H9 (cell line): ENCODE results near the gene VEGFA. TPM values are rescaled to one million over a fixed set of nuclear protein-coding genes. Genes with fewer than 3 reads are reported as not detected.

ENCODE experiments used
- DNase-seq: peaks from one replicate; pipeline ENCODE4 v3.0.0-alpha.2; 2017
- H2AFZ ChIP-seq: one replicate; pipeline ENCODE4 v1.6.1; 2013; ENCODE audit warnings: mild to moderate bottlenecking, low read length, control low read depth, moderate library complexity
- H2AK5ac ChIP-seq: 2 replicates; pipeline ENCODE4 v1.6.1; 2013; ENCODE audit warnings: low read length, control low read depth, mixed read lengths; ENCODE audit not compliant: insufficient read length
- H2BK120ac ChIP-seq: one replicate; pipeline ENCODE4 v1.6.1; 2013; ENCODE audit warnings: low read depth, mild to moderate bottlenecking, low read length, control low read depth, inconsistent platforms; ENCODE audit not compliant: poor library complexity, severe bottlenecking
- H2BK12ac ChIP-seq: 2 replicates; pipeline ENCODE4 v1.6.1; 2013; ENCODE audit warnings: low read length, control low read depth, mixed read lengths, low read depth; ENCODE audit not compliant: insufficient read length
- H2BK15ac ChIP-seq: 2 replicates; pipeline ENCODE4 v1.6.1; 2013; ENCODE audit warnings: low read depth, low read length, control low read depth
- H2BK20ac ChIP-seq: one replicate; pipeline ENCODE4 v1.6.1; 2013; ENCODE audit warnings: low read depth, mild to moderate bottlenecking, low read length, control low read depth, inconsistent platforms; ENCODE audit not compliant: poor library complexity, severe bottlenecking
- H2BK5ac ChIP-seq: 2 replicates; pipeline ENCODE4 v1.6.1; 2013; ENCODE audit warnings: low read length, control low read depth, mixed read lengths; ENCODE audit not compliant: insufficient read length
- H3K14ac ChIP-seq: 2 replicates; pipeline ENCODE4 v1.6.1; 2013; ENCODE audit warnings: low read length, control low read depth; ENCODE audit not compliant: insufficient read depth
- H3K18ac ChIP-seq: 2 replicates; pipeline ENCODE4 v1.6.1; 2013; ENCODE audit warnings: low read depth, mild to moderate bottlenecking, mixed read lengths, low read length, control low read depth; ENCODE audit not compliant: insufficient read length
- H3K23ac ChIP-seq: 2 replicates; pipeline ENCODE4 v1.6.1; 2013; ENCODE audit warnings: low read length, control low read depth, mixed read lengths, low read depth; ENCODE audit not compliant: insufficient read length
- H3K23me2 ChIP-seq: 2 replicates; pipeline ENCODE4 v1.6.1; 2013; ENCODE audit warnings: low read depth, mild to moderate bottlenecking, mixed read lengths, low read length, control low read depth; ENCODE audit not compliant: insufficient read length, poor library complexity, severe bottlenecking
- H3K27ac ChIP-seq: 2 replicates; pipeline ENCODE4 v1.5.1; 2013; ENCODE audit warnings: low read length, control low read depth, mixed read lengths, low read depth; ENCODE audit not compliant: insufficient read length
- H3K27me3 ChIP-seq: 2 replicates; pipeline ENCODE4 v1.6.1; 2013; ENCODE audit warnings: low read length, control low read depth, inconsistent platforms; ENCODE audit not compliant: insufficient read depth
- H3K4ac ChIP-seq: 2 replicates; pipeline ENCODE4 v1.6.1; 2013; ENCODE audit warnings: low read depth, mild to moderate bottlenecking, control low read depth, inconsistent platforms, low read length, moderate library complexity
- H3K4me1 ChIP-seq: 2 replicates; pipeline ENCODE4 v1.6.1; 2013; ENCODE audit warnings: low read length, control low read depth, inconsistent platforms; ENCODE audit not compliant: insufficient read depth
- H3K4me2 ChIP-seq: 2 replicates; pipeline ENCODE4 v1.6.1; 2013; ENCODE audit warnings: low read length, control low read depth, mixed read lengths; ENCODE audit not compliant: insufficient read length, insufficient read depth
- H3K56ac ChIP-seq: 2 replicates; pipeline ENCODE4 v1.6.1; 2013; ENCODE audit warnings: low read depth, mild to moderate bottlenecking, mixed read lengths, low read length, control low read depth; ENCODE audit not compliant: insufficient read length
- H3K79me1 ChIP-seq: 2 replicates; pipeline ENCODE4 v1.6.1; 2013; ENCODE audit warnings: low read depth, mild to moderate bottlenecking, moderate library complexity, low read length, control low read depth, inconsistent platforms; ENCODE audit not compliant: insufficient read depth, poor library complexity, severe bottlenecking
- H3K79me2 ChIP-seq: 2 replicates; pipeline ENCODE4 v1.6.1; 2013; ENCODE audit warnings: low read length, control low read depth, inconsistent platforms; ENCODE audit not compliant: insufficient read depth
- H3K9ac ChIP-seq: 2 replicates; pipeline ENCODE4 v1.6.1; 2013; ENCODE audit warnings: low read length, control low read depth, mixed read lengths; ENCODE audit not compliant: insufficient read length; ENCODE audit errors: extremely low read depth
- H3K9me3 ChIP-seq: one replicate; pipeline ENCODE4 v1.6.1; 2013; ENCODE audit warnings: low read depth, low read length, inconsistent platforms; ENCODE audit not compliant: control insufficient read depth
- H3T11ph ChIP-seq: one replicate; pipeline ENCODE4 v1.6.1; 2013; ENCODE audit warnings: mild to moderate bottlenecking, low read length, control low read depth, inconsistent platforms
- H4K20me1 ChIP-seq: one replicate; pipeline ENCODE4 v1.6.1; 2013; ENCODE audit not compliant: control insufficient read depth, insufficient read length, insufficient read depth
- H4K5ac ChIP-seq: 2 replicates; pipeline ENCODE4 v1.6.1; 2013; ENCODE audit warnings: low read depth, mild to moderate bottlenecking, mixed read lengths, low read length, control low read depth; ENCODE audit not compliant: insufficient read length
- H4K8ac ChIP-seq: replicated peaks from 2 replicates; pipeline ENCODE4 v1.6.1; 2013; ENCODE audit warnings: low read length, control low read depth, mixed read lengths, low read depth; ENCODE audit not compliant: insufficient read length
- H4K91ac ChIP-seq: 2 replicates; pipeline ENCODE4 v1.6.1; 2013; ENCODE audit warnings: low read depth, mild to moderate bottlenecking, moderate library complexity, mixed read lengths, low read length, control low read depth; ENCODE audit not compliant: insufficient read length
- H3K27ac Mint-ChIP-seq, 3 experiments: 2 replicates in 2 of 3; 3 replicates in 1 of 3; pipeline ENCODE4 v1.8.0; 2020 to 2021; ENCODE audit warnings: mixed read lengths in 3 of 3, mild to moderate bottlenecking in 1 of 3, moderate library complexity in 1 of 3
- H3K27me3 Mint-ChIP-seq: 2 replicates; pipeline ENCODE4 v1.8.0; 2021; ENCODE audit warnings: low read depth, mild to moderate bottlenecking, moderate library complexity, mixed read lengths
- H3K36me3 Mint-ChIP-seq, 3 experiments: 2 replicates in 2 of 3; 3 replicates in 1 of 3; pipeline ENCODE4 v1.8.0; 2020 to 2021; ENCODE audit warnings: low read depth in 3 of 3, mixed read lengths in 3 of 3; ENCODE audit not compliant: insufficient read depth in 1 of 3
- H3K4me1 Mint-ChIP-seq, 2 experiments: 2 replicates each; pipeline ENCODE4 v1.8.0; 2020; ENCODE audit warnings: mixed read lengths in 2 of 2
- H3K4me3 Mint-ChIP-seq, 2 experiments: 2 replicates in 1 of 2; 3 replicates in 1 of 2; pipeline ENCODE4 v1.8.0; 2020 to 2021; ENCODE audit warnings: mild to moderate bottlenecking in 2 of 2, mixed read lengths in 2 of 2, moderate library complexity in 1 of 2
- H3K9me3 Mint-ChIP-seq, 2 experiments: 2 replicates in 1 of 2; 3 replicates in 1 of 2; pipeline ENCODE4 v1.8.0; 2020; ENCODE audit warnings: mild to moderate bottlenecking in 2 of 2, mixed read lengths in 2 of 2, moderate library complexity in 1 of 2
- WGBS: extraction: QIAGEN DNeasy Blood & Tissue Kit; methylation state at CpG from one replicate; pipeline ENCODE4 v1.1.7; 2013; ENCODE audit warnings: missing lambda C conversion rate, low lambda C conversion rate, mixed read lengths; ENCODE audit not compliant: insufficient read length; ENCODE audit errors: extremely low coverage; 5-methylcytosine and 5-hydroxymethylcytosine counted together
- total RNA-seq: library from RNA; stranded (reverse); gene quantifications from 2 replicates; pipeline ENCODE4 v1.2.1, GENCODE V29; 2021
- TF ChIP-seq, protein P1 (sequence below): fragments of 200-600 bp; sonication (generic); conservative IDR thresholded peaks from 3 replicates; pipeline ENCODE4 v1.8.0; 2021; ENCODE audit warnings: antibody characterized with exemption, mild to moderate bottlenecking

Gene VEGFA
- total RNA-seq, 1 experiment from 2014 or later = 47.9 TPM

DNA sequence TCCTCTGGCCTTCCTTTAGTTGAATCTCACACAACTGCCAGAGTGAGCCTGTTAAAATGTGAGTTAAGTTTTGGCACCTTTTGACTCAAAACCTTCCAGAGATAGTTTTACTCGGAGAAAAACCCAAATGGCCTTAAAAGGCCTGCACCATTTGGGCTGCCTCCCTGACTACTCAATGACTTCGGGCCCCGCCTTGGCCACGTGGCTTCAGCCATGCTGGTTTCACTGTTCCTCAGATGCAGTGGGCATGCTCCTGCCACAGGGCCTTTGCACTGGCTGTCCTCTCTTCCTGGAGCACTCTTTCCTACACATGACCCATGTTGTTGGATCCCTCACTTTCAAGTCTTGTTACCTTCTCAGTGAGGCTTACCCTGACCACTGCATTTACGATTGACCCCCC is 18.3 kb downstream of the VEGFA start:
- Histone ChIP-seq H3K4me2 (no peak overlapping the region), H4K20me1 (no peaks in the 10 kb centered on the region), H2BK5ac (no peak overlapping the region), H3K9me3 (no peaks in the 10 kb centered on the region), H3K27me3 (no peaks in the 10 kb centered on the region), H3K9ac (no peak overlapping the region), H2BK120ac (no peak overlapping the region), H2AFZ (no peak overlapping the region), H3K23me2 (no peaks in the 10 kb centered on the region), H2BK15ac (no peak overlapping the region), H3K79me2 (no peaks in the 10 kb centered on the region), H4K91ac (no peak overlapping the region), H3K56ac (no peak overlapping the region), H3K4ac (no peak overlapping the region), H4K5ac (no peak overlapping the region), H3K14ac (no peak overlapping the region), H2BK12ac (no peak overlapping the region), H2AK5ac (no peak overlapping the region), H3K27ac (no peak overlapping the region), H2BK20ac (no peak overlapping the region), H3K23ac (no peak overlapping the region), H3T11ph (no peak overlapping the region), H3K4me1 (no peaks in the 10 kb centered on the region), H3K79me1 (no peaks in the 10 kb centered on the region), H4K8ac (no peak overlapping the region), H3K18ac (no peak overlapping the region)
- no peak for DNase-seq
- no CpG with 5 or more reads among the region's 5 CpGs for WGBS
- Mint-ChIP-seq H3K27ac (no peak overlapping the region; a peak in 1 of 7 replicates), H3K4me3 (no peak overlapping the region), H3K36me3 (peaks cover 10 to 29% (median 27%) of the 10 kb centered on the region in 3 experiments), H3K4me1 (no peaks in the 10 kb centered on the region), H3K27me3 (0 out of 2 replicates have a peak, but pooled peaks cover 2% of the 10 kb centered on the region), H3K9me3 (no peaks in the 10 kb centered on the region)
- TF ChIP-seq, protein P1, sequence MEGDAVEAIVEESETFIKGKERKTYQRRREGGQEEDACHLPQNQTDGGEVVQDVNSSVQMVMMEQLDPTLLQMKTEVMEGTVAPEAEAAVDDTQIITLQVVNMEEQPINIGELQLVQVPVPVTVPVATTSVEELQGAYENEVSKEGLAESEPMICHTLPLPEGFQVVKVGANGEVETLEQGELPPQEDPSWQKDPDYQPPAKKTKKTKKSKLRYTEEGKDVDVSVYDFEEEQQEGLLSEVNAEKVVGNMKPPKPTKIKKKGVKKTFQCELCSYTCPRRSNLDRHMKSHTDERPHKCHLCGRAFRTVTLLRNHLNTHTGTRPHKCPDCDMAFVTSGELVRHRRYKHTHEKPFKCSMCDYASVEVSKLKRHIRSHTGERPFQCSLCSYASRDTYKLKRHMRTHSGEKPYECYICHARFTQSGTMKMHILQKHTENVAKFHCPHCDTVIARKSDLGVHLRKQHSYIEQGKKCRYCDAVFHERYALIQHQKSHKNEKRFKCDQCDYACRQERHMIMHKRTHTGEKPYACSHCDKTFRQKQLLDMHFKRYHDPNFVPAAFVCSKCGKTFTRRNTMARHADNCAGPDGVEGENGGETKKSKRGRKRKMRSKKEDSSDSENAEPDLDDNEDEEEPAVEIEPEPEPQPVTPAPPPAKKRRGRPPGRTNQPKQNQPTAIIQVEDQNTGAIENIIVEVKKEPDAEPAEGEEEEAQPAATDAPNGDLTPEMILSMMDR = no peak
